GM23338 (cell line): ENCODE data around the gene NSRP1. TPM values are rescaled to one million over a fixed set of nuclear protein-coding genes. Genes with fewer than 3 reads are reported as not detected.
"Not testable (repeated sequence)": the region's sequence is repeated elsewhere in the genome, so short reads cannot be mapped to it uniquely, and the experiment has no call there.

Experiments used
- ATAC-seq: fragments of 200-7000 bp; cut with Tn5 transposase; 3 replicates; pipeline ENCODE4 v1.9.1; 2020
- DNase-seq: peaks from one replicate; pipeline ENCODE4 v3.0.0-alpha.2; 2015; ENCODE audit warnings: low spot score
- H2AFZ ChIP-seq: fragments of 200-600 bp; sonication (generic); 2 replicates; pipeline ENCODE4 v1.8.0; 2016; ENCODE audit warnings: antibody characterized with exemption, mild to moderate bottlenecking, moderate library complexity
- H3F3A ChIP-seq: fragments of 200-600 bp; sonication (generic); replicated peaks from 2 replicates; pipeline ENCODE4 v1.8.0; 2017; ENCODE audit warnings: antibody characterized with exemption, mixed run types, low read depth
- H3K27ac ChIP-seq: fragments of 200-600 bp; sonication (generic); 2 replicates; pipeline ENCODE4 v1.6.1; 2016; ENCODE audit warnings: low read depth
- H3K27me3 ChIP-seq: fragments of 200-600 bp; sonication (generic); 2 replicates; pipeline ENCODE4 v1.8.0; 2016; ENCODE audit warnings: mild to moderate bottlenecking, mixed run types, moderate library complexity; ENCODE audit not compliant: insufficient read depth
- H3K36me3 ChIP-seq: fragments of 200-600 bp; sonication (generic); 2 replicates; pipeline ENCODE4 v1.8.0; 2016; ENCODE audit warnings: mild to moderate bottlenecking; ENCODE audit not compliant: insufficient read depth
- H3K4me1 ChIP-seq: fragments of 200-600 bp; sonication (generic); 2 replicates; pipeline ENCODE4 v1.8.0; 2016; ENCODE audit warnings: mild to moderate bottlenecking, moderate library complexity; ENCODE audit not compliant: insufficient read depth
- H3K4me2 ChIP-seq: fragments of 200-600 bp; sonication (generic); 2 replicates; pipeline ENCODE4 v1.7.1; 2017; ENCODE audit warnings: mixed run types
- H3K4me3 ChIP-seq: fragments of 200-600 bp; sonication (generic); 2 replicates; pipeline ENCODE4 v1.6.1; 2016; ENCODE audit warnings: mixed run types
- H3K79me2 ChIP-seq: fragments of 200-600 bp; sonication (generic); replicated peaks from 2 replicates; pipeline ENCODE4 v1.8.0; 2017; ENCODE audit warnings: mild to moderate bottlenecking; ENCODE audit not compliant: insufficient read depth
- H3K9me2 ChIP-seq: fragments of 200-600 bp; sonication (generic); 2 replicates; pipeline ENCODE4 v1.8.0; 2017; ENCODE audit not compliant: insufficient read depth
- H4K20me1 ChIP-seq: fragments of 200-600 bp; sonication (generic); replicated peaks from 2 replicates; pipeline ENCODE4 v1.8.0; 2017; ENCODE audit warnings: mild to moderate bottlenecking; ENCODE audit not compliant: insufficient read depth
- H3K27ac Mint-ChIP-seq: 2 replicates; pipeline ENCODE4 v1.8.0; 2020; ENCODE audit warnings: inconsistent platforms, mild to moderate bottlenecking, moderate library complexity, mixed read lengths
- H3K27me3 Mint-ChIP-seq: 3 replicates; pipeline ENCODE4 v1.8.0; 2022; ENCODE audit warnings: low read depth, mild to moderate bottlenecking, moderate library complexity, mixed read lengths, inconsistent platforms; ENCODE audit not compliant: insufficient read depth, poor library complexity
- H3K36me3 Mint-ChIP-seq: 3 replicates; pipeline ENCODE4 v1.8.0; 2021; ENCODE audit warnings: low read depth, mild to moderate bottlenecking, inconsistent platforms, moderate library complexity, mixed read lengths
- H3K4me1 Mint-ChIP-seq: 3 replicates; pipeline ENCODE4 v1.8.0; 2020; ENCODE audit warnings: mild to moderate bottlenecking, inconsistent platforms, mixed read lengths
- H3K4me3 Mint-ChIP-seq: 3 replicates; pipeline ENCODE4 v1.8.0; 2021; ENCODE audit warnings: moderate library complexity, mild to moderate bottlenecking, inconsistent platforms, mixed read lengths
- H3K9me3 Mint-ChIP-seq: 3 replicates; pipeline ENCODE4 v1.8.0; 2020; ENCODE audit warnings: moderate library complexity, mild to moderate bottlenecking, inconsistent platforms, mixed read lengths
- EZH2phosphoT487 ChIP-seq: fragments of 200-600 bp; sonication (generic); IDR thresholded peaks from one replicate; pipeline ENCODE4 v1.8.1; 2018; ENCODE audit warnings: antibody characterized with exemption; ENCODE audit not compliant: unreplicated experiment
- POLR2AphosphoS5 ChIP-seq: IDR thresholded peaks from 2 replicates; pipeline ENCODE4 v1.6.1; 2016; ENCODE audit warnings: antibody characterized with exemption, low read depth
- ZNF331 ChIP-seq: fragments of 250-450 bp; sonication (Bioruptor Pico); IDR thresholded peaks from 2 replicates; pipeline ENCODE4 v1.5.0; 2020; ENCODE audit warnings: low read depth, mild to moderate bottlenecking, moderate library complexity
- polyA plus RNA-seq: library from polyadenylated mRNA; unstranded; fragments of >200 nt; fragmentation: Nextera tagmentation; extraction: Ambion mirVana; gene quantifications from 2 replicates; pipeline ENCODE4 v1.2.1, GENCODE V29; 2016
- total RNA-seq: library from RNA; depleted of rRNA; stranded (reverse); fragments of >200 nt; shearing (Covaris generic); gene quantifications from 2 replicates; pipeline ENCODE4 v1.2.3, GENCODE V29; 2014
- TF ChIP-seq, protein P1 (sequence below): fragments of 250-450 bp; sonication (Bioruptor Pico); IDR thresholded peaks from 2 replicates; pipeline ENCODE4 v1.5.0; 2020; ENCODE audit warnings: mild to moderate bottlenecking, moderate library complexity
- TF ChIP-seq, protein P2 (sequence below): IDR thresholded peaks from 2 replicates; pipeline ENCODE4 v1.6.1; 2016; ENCODE audit warnings: antibody characterized with exemption

The NSRP1 gene
- total and polyA plus RNA-seq, 2 experiments from 2014 or later, result 15.7 to 110 TPM

DNA sequence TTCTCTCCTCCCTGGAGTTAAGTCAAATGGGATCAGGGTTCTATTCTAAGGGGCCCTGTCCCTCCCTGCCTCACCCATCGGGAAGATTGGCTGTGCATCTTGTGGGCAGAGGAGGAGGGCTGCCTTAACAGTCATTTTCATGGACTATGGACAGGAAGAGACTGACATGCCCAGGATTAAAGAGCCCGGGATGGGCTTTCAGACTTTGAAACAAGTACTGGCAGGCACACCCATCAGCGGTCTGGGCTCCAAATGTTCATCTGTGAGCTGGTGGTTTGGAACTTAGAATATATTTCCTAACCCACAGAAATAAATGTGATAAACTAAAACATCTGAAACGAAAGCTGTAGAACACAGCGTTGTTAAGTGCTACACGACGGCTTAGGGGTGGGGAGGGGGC is 112.4 kb downstream of the NSRP1 start:
- Histone ChIP-seq H3K36me3 (no peaks in the 10 kb centered on the region), H3K4me3 (no peak overlapping the region), H3K4me2 (no peak overlapping the region), H3K79me2 (no peaks in the 10 kb centered on the region), H4K20me1 (no peaks in the 10 kb centered on the region), H3K27ac (no peak overlapping the region), H2AFZ (no peak overlapping the region), H3F3A (no peaks in the 10 kb centered on the region), H3K4me1 (no peaks in the 10 kb centered on the region), H3K27me3 (peaks cover 20% of the 10 kb centered on the region), H3K9me2 (no peaks in the 10 kb centered on the region)
- H3K4me1 Mint-ChIP-seq, result peaks cover 7% of the 10 kb centered on the region
- TF ChIP-seq, protein P1, sequence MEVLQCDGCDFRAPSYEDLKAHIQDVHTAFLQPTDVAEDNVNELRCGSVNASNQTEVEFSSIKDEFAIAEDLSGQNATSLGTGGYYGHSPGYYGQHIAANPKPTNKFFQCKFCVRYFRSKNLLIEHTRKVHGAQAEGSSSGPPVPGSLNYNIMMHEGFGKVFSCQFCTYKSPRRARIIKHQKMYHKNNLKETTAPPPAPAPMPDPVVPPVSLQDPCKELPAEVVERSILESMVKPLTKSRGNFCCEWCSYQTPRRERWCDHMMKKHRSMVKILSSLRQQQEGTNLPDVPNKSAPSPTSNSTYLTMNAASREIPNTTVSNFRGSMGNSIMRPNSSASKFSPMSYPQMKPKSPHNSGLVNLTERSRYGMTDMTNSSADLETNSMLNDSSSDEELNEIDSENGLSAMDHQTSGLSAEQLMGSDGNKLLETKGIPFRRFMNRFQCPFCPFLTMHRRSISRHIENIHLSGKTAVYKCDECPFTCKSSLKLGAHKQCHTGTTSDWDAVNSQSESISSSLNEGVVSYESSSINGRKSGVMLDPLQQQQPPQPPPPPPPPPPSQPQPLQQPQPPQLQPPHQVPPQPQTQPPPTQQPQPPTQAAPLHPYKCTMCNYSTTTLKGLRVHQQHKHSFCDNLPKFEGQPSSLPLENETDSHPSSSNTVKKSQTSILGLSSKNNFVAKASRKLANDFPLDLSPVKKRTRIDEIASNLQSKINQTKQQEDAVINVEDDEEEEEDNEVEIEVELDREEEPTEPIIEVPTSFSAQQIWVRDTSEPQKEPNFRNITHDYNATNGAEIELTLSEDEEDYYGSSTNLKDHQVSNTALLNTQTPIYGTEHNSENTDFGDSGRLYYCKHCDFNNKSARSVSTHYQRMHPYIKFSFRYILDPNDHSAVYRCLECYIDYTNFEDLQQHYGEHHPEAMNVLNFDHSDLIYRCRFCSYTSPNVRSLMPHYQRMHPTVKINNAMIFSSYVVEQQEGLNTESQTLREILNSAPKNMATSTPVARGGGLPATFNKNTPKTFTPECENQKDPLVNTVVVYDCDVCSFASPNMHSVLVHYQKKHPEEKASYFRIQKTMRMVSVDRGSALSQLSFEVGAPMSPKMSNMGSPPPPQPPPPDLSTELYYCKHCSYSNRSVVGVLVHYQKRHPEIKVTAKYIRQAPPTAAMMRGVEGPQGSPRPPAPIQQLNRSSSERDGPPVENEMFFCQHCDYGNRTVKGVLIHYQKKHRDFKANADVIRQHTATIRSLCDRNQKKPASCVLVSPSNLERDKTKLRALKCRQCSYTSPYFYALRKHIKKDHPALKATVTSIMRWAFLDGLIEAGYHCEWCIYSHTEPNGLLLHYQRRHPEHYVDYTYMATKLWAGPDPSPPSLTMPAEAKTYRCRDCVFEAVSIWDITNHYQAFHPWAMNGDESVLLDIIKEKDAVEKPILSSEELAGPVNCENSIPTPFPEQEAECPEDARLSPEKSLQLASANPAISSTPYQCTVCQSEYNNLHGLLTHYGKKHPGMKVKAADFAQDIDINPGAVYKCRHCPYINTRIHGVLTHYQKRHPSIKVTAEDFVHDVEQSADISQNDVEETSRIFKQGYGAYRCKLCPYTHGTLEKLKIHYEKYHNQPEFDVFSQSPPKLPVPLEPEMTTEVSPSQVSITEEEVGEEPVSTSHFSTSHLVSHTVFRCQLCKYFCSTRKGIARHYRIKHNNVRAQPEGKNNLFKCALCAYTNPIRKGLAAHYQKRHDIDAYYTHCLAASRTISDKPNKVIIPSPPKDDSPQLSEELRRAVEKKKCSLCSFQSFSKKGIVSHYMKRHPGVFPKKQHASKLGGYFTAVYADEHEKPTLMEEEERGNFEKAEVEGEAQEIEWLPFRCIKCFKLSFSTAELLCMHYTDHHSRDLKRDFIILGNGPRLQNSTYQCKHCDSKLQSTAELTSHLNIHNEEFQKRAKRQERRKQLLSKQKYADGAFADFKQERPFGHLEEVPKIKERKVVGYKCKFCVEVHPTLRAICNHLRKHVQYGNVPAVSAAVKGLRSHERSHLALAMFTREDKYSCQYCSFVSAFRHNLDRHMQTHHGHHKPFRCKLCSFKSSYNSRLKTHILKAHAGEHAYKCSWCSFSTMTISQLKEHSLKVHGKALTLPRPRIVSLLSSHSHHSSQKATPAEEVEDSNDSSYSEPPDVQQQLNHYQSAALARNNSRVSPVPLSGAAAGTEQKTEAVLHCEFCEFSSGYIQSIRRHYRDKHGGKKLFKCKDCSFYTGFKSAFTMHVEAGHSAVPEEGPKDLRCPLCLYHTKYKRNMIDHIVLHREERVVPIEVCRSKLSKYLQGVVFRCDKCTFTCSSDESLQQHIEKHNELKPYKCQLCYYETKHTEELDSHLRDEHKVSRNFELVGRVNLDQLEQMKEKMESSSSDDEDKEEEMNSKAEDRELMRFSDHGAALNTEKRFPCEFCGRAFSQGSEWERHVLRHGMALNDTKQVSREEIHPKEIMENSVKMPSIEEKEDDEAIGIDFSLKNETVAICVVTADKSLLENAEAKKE, result no peak
- TF ChIP-seq POLR2AphosphoS5, result no peak
- no peak for TF ChIP-seq ZNF331 (CRISPR knock-in tag)
- TF ChIP-seq, protein P2, sequence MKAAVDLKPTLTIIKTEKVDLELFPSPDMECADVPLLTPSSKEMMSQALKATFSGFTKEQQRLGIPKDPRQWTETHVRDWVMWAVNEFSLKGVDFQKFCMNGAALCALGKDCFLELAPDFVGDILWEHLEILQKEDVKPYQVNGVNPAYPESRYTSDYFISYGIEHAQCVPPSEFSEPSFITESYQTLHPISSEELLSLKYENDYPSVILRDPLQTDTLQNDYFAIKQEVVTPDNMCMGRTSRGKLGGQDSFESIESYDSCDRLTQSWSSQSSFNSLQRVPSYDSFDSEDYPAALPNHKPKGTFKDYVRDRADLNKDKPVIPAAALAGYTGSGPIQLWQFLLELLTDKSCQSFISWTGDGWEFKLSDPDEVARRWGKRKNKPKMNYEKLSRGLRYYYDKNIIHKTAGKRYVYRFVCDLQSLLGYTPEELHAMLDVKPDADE, result no peak
- no peak for TF ChIP-seq EZH2phosphoT487
- no peak overlapping the region for H3K27ac Mint-ChIP-seq
- H3K27me3 Mint-ChIP-seq, result peaks cover 20% of the 10 kb centered on the region
- ATAC-seq, result no peak
- no peak for DNase-seq
- H3K36me3 Mint-ChIP-seq, result no peaks in the 10 kb centered on the region
- no peak overlapping the region for H3K4me3 Mint-ChIP-seq
- no peaks in the 10 kb centered on the region for H3K9me3 Mint-ChIP-seq

DNA sequence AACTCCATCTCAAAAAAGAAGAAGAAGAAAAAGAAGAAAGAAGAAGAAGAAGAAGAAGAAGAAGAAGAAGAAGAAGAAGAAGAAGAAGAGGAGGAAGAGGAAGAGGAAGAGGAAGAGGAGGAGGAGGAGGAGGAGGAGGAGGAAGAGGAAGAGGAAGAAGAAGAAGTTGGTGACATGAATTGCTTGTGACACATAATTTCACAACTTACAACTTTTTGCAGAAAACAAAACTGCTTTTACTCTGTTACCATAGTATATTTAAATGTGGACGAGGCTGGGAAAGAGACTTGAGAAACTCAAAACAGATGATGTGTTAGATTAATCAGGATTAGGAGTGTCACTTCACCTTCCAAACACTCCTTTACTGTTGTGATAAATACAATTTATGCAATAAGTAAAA is 113.4 kb downstream of the NSRP1 start:
- not testable (repeated sequence) for H3K9me3 Mint-ChIP-seq, H3K4me3 Mint-ChIP-seq, H3K27ac ChIP-seq, H3K79me2 ChIP-seq, H4K20me1 ChIP-seq, H3K27ac Mint-ChIP-seq, H3K4me3 ChIP-seq, H3K4me1 Mint-ChIP-seq, DNase-seq, H3K4me2 ChIP-seq, H3F3A ChIP-seq, H2AFZ ChIP-seq, H3K36me3 ChIP-seq, ATAC-seq, H3K4me1 ChIP-seq, H3K36me3 Mint-ChIP-seq, H3K9me2 ChIP-seq
- peaks cover 30% of the 10 kb centered on the region for H3K27me3 ChIP-seq
- peaks cover 30% of the 10 kb centered on the region for H3K27me3 Mint-ChIP-seq
